GM18499 (cell line): ENCODE data around the gene SNRNP70.
"Not testable (repeated sequence)": the region's sequence is repeated elsewhere in the genome, so short reads cannot be mapped to it uniquely, and the experiment has no call there.

ENCODE experiments used
- ATAC-seq: cut with Tn5 transposase; IDR thresholded peaks from one replicate; pipeline ENCODE4 v1.9.1; 2021; ENCODE audit warnings: moderate number of reproducible peaks; ENCODE audit not compliant: insufficient read depth, unreplicated experiment

Gene SNRNP70

GRCh38 chr19:49064029-49064629 is 21.1 kb upstream of the SNRNP70 start:
- no peak for ATAC-seq

- ATAC-seq = no peak
These were observed 20.3 kb upstream of the SNRNP70 start, which contains the start of gene NTF4 for GRCh38 chr19:49064768-49065611. Gene NTF4, minus strand, starts transcription at chr19:49064818. Its CDS starts 2,821 bp downstream, at chr19:49061997.

- ATAC-seq = no peak
These were observed 19.2 kb upstream of the SNRNP70 start for GRCh38 chr19:49065905-49066512.

GRCh38 chr19:49067554-49067953 is 17.7 kb upstream of the SNRNP70 start:
- ATAC-seq = no peak

- no peak for ATAC-seq
These were observed 16.2 kb upstream of the SNRNP70 start for GRCh38 chr19:49069026-49069425.

GRCh38 chr19:49070416-49070815 is 14.8 kb upstream of the SNRNP70 start:
- no peak for ATAC-seq

- no peak for ATAC-seq
These were observed 13.2 kb upstream of the SNRNP70 start for GRCh38 chr19:49071860-49072547.

- no peak for ATAC-seq
These were observed 11.5 kb upstream of the SNRNP70 start for GRCh38 chr19:49073514-49074378.

GRCh38 chr19:49074869-49075268 is 10.4 kb upstream of the SNRNP70 start:
- not testable (repeated sequence) for ATAC-seq

- no peak for ATAC-seq
These were observed 4.9 kb upstream of the SNRNP70 start for GRCh38 chr19:49080392-49080791.

- no peak for ATAC-seq
These were observed 4.0 kb upstream of the SNRNP70 start for GRCh38 chr19:49081273-49081672.

GRCh38 chr19:49084206-49085019 is 838 bp upstream of the SNRNP70 start:
- ATAC-seq = no peak

GRCh38 chr19:49085868-49086232 is 599 bp downstream of the SNRNP70 start:
- no peak for ATAC-seq

GRCh38 chr19:49086296-49086695 is 1.0 kb downstream of the SNRNP70 start:
- ATAC-seq = no peak

- no peak for ATAC-seq
These were observed 6.3 kb downstream of the SNRNP70 start for GRCh38 chr19:49091391-49092038.

- ATAC-seq = no peak
These were observed 7.4 kb downstream of the SNRNP70 start for GRCh38 chr19:49092686-49093085.

- ATAC-seq = no peak
These were observed 9.5 kb downstream of the SNRNP70 start for GRCh38 chr19:49094505-49095482.
